ENCODE results near the gene BCAR3.

The BCAR3 gene

GRCh38 chr1:93681101-93681988, at the start of gene BCAR3:
Gene BCAR3 (minus strand): TSS chr1:93681837. CDS start chr1:93674930, 6,907 bp downstream.
- FAIRE-seq = no peak

GRCh38 chr1:93730621-93731020, 49.0 kb upstream of the BCAR3 start:
- FAIRE-seq = no peak

DNA sequence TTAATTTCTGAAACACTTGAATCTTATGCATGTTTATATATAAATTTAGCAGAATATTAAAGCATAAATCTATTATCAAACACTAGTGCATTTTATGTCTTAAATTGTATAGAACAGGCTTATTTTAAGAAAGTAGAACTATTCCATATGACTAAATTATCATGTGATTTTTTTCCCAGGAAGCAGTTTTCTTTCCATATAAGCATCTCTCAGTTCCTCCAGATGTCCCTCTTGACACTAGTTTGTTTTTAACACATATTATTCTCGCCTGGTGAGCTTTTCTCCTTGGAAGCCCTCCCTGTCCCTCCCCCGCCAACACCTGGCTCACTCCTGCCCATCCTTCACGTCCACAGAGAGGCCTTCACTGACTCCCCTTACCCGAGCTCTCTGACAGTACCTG, 48.3 kb upstream of the BCAR3 start:
- no peak for FAIRE-seq

GRCh38 chr1:93729502-93729901, 47.9 kb upstream of the BCAR3 start:
- no peak for FAIRE-seq

DNA sequence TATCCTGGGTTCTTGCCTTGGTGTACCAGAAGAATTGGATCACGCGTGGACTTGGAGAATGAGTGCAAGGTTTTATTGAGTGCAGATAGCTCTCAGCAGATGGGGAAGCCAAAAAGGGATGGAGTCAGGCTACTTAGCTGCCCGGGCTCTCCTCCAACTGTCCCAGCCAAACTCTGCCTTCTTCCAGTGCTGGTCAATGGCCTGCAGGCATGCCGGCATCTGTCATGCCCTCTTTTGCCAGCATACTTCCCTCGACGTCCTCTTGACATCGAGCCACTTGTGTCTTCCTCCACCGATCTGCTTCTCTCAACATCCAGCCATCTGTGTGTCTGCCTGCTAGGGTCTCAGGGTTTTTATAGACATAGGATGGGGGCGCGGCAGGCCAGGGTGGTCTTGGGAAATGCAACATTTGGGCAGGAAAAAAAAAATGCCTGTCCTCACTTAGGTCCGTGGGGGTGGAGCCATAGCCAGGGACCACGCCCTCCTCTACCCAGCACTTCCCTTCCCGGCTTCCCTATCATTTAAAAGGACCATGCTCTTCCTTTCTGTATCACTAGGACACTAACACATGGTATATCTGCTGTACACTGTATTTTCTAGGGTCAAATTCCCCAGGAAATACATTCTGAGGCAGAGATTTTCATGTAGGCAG, 47.0 kb upstream of the BCAR3 start:
- FAIRE-seq = no peak

- no peak for FAIRE-seq
Observed at GRCh38 chr1:93723733-93724270, 42.2 kb upstream of the BCAR3 start.

DNA sequence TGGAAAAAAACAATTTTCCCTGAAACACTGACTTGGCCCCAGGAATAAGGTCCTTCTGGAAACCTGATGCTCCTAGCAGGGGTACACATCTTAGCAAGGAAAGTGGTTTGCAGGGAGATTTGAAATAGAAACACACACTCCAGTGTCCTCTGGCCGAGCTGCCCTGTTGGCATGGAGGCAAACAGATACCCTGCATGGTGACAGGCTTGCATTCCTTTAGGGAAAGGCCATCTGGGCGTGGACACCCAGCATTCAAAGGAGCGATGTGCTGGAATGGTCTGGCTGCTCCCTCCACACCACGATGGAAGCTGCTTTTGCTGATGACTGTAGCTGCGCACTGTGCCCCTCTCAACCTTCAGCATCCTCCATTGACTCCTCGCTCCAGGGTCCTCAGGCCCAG, 41.5 kb upstream of the BCAR3 start:
- no peak for FAIRE-seq

GRCh38 chr1:93722081-93723031, 40.7 kb upstream of the BCAR3 start:
- no peak for FAIRE-seq

DNA sequence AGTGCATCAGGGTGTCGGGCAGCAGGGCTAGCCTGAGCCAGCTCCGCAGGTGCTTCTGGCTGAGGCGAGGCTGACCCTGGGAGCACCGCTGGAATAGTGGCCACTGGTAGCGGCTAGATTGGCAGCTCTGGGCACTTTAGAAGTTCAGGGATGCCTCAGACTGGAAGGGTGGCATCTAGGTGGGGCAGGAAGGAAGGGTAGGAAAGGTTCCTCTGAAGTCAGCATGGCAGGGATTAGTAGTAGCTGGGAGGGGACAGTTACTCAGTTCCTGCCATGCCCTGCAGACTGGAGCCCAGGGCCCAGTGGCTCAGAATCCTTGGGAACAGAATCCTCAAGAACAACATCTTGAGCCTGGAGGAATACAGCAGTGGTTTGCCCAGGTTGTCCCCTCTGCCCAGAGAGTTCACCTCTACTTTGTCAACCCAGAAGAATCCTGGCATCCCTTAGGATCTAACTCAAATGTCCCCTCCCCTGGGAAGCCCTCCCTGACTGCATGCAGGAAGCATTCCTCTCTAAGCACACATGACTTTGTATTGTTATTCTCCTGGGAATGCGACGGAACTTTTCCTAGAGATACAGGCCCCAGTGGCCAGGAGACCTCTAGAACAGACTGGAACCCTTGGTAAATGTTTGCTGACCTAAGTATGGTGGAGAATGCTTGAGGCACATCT, 39.5 kb upstream of the BCAR3 start:
- no peak for FAIRE-seq

DNA sequence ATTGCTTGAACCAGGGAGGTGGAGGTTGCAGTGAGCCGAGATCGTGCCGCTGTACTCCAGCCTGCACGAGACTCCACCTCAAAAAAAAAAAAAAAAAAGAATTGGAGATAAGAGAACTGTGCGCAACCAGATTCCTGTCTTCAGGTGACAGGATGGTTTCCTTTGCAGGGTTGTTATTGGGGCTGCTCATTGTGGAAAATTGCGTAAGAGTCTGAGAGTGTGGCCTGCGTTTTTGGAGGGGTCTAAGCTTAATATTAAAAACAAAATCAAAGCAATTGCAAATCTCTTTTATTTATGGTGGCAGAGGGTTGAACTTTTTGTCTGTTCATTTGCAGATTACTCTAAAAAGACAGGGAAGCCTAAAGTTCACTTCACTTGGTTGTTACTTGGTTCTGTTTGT, 36.0 kb upstream of the BCAR3 start:
- no peak for FAIRE-seq

GRCh38 chr1:93716941-93717368, 35.3 kb upstream of the BCAR3 start:
- no peak for FAIRE-seq

DNA sequence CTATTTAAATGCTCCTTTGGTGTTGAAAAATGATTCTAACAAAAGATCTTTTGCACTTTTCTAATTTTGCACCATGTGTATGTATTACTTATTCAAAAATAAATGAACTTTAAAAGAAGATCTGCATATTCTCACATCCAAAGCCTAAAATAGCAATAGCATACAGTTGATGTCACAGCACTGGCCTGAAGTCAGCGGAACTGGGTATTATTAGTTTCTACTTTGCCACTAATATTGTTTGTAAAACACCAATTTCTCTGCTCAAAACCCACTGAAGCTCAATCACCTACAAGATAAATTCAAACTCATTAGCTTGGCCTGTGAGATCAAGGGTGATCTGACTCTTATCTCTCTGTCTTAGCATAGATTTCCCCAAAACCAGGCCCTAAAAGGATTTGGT, 34.5 kb upstream of the BCAR3 start:
- no peak for FAIRE-seq

- FAIRE-seq = no peak
Observed at GRCh38 chr1:93715529-93716126, 34.0 kb upstream of the BCAR3 start.

- no peak for FAIRE-seq
Observed at GRCh38 chr1:93714356-93714755, 32.7 kb upstream of the BCAR3 start.

DNA sequence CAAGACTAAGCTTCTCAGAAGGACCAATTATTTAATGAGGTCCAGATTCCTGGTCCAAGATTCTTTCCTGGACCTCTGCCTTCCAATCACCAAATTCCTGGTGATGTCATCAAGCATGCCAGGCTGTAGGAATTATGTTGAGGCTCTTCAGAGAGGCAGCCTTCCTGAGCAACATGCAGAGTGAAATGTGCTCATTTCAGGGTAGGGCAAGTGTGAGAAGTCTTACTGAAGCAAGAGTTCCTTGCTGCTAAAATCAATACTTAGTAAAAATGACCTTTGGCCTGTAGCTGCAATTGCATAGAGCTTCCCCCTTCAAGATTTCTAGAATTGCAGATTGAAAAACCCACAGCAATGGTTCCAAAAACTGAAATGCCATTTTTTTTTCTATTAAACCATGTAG, 31.7 kb upstream of the BCAR3 start:
- no peak for FAIRE-seq

GRCh38 chr1:93712741-93713140, 31.1 kb upstream of the BCAR3 start:
- no peak for FAIRE-seq

- FAIRE-seq = no peak
Observed at GRCh38 chr1:93710499-93711453, 29.1 kb upstream of the BCAR3 start.

GRCh38 chr1:93708734-93709481, 27.3 kb upstream of the BCAR3 start:
- FAIRE-seq = no peak

GRCh38 chr1:93707956-93708355, 26.3 kb upstream of the BCAR3 start:
- FAIRE-seq = no peak
